CD4-positive, alpha-beta T cell treated with Interleukin-4 for 4 hours (primary cell): ENCODE results near the gene UNC13A.

Experiments used
- DNase-seq: peaks from one replicate; pipeline ENCODE4 v3.0.0-alpha.2; 2020

UNC13A gene

DNA sequence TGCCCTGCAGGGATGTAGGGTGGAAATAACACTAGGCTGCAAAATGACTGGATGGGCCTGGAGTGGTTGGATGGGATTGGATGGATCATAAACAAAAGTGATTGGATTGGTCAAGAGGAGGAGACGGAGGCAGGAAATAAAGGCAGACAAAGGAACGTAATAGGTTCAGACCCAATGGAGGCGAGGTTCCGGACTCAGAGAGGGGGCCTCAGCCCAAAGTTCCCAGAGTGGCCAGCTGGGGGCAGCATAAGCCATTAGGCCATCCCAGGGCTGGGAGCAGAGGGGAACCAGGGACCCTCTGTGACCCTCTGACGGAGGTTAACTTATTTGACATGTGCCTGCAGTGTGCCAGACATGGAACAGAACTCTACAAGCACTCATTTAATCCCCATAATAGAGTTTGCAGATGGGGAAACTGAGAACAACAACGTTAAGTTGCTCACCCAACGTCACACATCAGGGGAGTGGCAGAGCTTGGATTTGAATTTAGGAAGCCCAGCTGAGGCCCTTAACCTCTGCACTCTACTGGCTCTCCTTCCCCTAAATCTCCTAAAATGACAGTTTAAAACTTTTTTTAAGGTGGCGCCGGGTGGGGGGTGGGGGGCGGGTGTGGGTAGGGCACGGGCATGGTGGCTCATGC lies 15.8 kb upstream of the UNC13A start:
- peak; percentile 58 for DNase-seq

DNA sequence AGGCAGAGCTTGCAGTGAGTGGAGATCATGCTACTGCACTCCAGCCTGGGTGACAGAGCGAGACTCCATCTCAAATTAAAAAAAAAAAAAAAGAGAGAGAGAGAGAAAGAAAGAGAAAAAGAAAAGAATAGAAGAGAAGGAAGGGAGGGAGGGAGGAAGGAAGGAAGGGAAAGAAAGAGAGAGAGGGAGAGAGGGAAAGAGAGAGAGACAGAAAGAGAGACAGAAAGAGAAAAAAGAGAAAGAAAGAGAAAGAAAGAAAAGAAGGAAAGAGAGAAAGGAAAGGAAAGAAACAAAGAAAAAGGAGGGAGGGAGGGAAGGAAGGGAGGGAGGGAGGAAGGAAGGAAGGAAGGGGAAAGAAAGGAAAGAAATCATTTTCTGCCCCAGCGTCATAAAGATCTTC lies 7.0 kb upstream of the UNC13A start:
- DNase-seq, result no peak

DNA sequence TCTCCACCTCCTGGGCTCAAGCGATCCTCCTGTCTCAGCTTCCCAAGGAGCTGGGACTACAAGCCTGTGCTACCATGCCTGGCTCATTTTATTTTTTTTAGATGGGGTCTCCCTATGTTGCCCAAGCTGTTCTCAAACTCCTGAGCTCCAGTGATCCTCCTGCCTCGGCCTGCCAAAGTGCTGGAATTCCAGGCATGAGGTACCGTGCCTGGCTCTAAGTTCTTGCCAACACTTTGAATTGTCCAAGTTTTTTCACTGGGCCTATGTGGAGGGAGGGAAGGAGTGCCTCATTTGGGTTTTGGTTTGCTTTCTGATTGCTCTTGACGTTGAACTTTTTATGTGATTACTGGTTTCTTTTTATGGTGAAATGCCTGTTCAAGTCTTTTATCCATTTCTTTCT lies 4.4 kb upstream of the UNC13A start:
- DNase-seq, result no peak

DNA sequence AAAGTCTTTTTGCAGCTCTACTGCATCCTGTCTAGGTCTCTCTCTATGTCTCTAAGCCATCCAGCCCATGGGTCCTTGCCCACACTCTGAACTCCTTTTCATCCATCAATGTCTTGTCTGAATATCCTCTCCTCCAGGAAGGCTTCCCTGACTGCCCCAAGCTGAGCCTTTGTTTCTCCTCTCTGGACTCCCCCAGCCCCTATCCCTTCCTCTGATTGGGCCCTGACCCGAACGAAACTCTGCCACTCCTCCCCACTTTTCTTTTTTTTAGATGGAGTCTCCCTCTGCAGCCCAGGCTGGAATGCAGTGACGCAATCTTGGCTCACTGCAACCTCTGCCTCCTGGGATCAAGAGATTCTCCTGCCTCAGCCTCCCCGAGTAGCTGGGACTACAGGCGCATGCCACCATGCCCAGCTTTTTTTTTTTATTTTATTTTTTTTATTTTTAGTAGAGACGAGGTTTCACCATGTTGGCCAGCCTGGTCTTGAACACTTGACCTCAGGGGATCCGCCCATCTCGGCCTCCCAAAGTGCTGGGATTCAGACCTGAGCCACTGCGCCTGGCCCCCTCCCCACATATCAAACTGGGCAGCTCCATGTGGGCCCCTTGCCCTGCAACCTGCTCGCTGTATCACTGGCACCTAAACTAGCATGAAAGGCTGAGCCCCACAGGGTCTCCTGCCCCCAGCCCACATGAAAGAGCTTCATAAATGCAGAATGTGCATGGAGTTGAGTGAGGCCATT lies 870 bp upstream of the UNC13A start:
- no peak for DNase-seq

DNA sequence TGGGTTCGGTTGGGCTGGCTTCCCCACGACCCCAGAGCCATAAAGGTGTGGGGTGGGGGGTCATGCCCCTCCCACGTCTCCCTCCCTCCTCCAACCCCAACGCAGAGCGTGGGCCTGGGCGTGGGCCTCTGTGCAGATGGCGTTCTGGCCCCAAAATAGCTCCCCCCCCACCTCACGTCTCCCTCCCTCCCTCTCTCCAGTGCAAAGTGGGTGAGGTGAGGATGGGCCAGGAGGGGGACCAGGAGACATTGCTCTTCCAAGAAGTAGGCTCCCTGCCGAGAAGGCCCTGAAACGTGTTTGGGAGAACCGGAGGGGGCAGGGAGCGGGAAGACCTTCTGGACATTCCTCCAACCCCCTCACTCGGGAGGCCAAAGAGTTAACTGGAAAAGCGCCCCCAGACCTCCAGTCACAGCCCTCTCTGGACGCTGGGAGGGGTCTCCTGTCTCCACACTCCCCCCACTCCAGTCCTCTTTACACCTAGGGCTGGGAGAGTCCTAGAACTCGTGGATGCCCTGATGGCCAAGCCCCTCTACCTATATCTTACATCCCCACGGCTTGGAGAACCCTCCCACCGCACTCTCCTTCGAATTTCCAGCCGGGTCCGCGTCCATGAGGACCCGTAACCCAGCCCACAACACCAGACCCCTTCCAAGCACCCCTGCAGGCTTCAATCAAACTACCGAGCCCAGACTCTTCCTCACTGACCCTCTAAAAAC lies 855 bp downstream of the UNC13A start:
- DNase-seq, result no peak

DNA sequence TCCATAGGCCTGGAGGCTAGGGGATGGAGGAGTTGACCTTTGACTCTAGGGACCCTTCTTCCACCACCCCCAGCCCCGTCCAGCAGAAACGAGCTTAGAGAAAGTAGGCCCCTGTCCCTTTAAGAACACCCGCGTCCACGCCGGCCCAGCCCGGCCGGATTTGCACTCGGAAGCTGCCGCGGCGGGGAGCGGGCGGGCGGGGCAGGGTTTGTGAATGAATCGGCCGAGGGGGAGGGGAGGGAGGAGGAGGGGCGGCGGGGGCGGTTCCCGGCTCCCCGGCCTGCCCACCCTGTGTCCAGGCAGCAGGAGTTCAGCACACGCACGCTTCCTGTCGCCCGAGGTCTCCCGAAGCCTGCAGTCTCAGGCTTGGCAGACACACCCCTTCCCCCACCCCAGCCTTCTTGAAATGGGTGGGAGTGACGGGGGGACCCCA lies 1.5 kb downstream of the UNC13A start:
- no peak for DNase-seq

DNA sequence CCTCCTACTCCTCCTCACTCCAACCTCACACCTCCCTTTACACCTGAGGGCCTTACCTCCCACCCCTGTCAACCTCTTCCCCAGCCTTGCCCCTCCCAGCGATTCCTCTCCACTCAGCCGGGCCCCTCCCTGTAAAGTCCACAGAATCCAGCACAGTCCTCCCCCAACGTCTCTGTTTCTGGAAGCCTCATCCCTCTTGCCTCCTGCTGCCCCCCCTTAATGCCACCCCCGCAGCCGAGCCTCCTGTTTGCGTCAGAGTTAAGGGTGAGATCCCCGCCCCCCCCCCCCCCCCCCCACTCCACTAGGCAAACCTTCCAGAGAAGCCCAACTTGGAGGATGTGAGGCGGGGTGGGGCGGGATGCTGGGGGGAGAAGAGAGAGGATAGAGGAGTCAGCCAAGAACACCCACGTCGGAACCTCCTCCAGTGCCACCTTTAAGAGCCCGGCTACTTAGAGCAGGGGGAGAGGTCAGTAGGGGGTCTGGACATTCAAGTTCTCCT lies 2.1 kb downstream of the UNC13A start:
- no peak for DNase-seq

DNA sequence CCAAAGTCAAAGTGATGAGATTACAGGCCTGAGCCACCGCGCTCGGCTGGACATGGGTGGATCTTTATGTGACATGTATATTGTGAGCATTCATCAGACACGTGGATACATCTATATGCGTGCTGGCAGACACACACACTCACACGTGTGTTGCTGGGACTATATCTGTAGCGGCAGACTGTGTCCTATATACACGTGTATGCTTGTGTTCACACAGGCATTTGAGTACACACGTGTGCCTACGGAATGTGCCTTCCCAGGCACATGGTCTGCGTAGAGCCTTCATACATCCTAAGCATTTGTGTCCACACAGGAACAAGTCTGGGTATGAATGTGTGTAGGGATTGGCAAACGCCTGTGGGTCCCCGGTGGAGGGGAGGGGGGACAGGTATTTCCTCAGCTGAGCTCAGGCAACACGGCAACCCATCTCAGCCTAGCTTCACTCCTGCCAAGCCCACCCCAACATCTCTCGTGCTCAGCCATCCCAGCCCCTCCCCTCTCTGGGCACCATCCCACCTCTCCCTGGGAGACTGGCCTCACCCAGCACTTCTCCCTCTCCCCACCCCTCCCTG lies 2.6 kb downstream of the UNC13A start:
- DNase-seq, result no peak

DNA sequence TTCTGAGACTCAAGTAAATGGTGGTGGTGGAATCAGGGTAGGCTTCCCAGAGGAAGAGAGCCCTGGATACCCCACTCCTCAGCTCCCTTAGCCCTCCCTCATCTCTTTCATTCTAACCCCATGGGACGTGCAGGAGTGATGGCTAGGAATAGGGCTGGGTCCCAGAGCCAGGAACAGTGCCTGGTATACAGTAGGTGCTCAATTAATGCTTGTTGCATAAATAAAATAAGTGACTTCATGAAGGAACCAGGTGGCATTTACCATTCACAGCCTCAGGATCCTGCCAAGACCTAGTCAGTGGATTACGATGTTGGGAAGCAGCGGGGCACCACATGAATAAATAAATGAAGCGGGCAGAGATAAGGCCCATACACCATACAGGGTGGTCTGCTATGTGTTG lies 3.9 kb downstream of the UNC13A start:
- DNase-seq, result no peak

DNA sequence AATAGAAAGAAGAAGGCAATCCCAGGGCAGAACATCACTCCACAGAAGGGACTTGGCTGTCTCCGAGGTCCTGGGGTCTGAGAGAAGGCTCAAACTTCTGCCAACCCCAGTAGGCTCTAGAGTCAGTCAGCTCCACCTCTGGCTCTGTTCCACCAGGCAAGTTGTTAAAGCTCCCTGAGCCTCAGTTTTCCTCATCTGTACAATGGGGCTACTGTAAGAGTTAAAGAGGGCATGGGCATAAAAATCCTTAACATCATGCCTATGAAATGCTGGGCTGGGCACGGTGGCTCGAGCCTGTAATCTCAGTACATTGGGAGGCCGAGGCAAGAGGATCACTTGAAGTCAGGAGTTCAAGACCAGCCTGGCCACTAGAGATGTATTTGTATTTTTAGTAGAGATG lies 5.1 kb downstream of the UNC13A start:
- no peak for DNase-seq

DNA sequence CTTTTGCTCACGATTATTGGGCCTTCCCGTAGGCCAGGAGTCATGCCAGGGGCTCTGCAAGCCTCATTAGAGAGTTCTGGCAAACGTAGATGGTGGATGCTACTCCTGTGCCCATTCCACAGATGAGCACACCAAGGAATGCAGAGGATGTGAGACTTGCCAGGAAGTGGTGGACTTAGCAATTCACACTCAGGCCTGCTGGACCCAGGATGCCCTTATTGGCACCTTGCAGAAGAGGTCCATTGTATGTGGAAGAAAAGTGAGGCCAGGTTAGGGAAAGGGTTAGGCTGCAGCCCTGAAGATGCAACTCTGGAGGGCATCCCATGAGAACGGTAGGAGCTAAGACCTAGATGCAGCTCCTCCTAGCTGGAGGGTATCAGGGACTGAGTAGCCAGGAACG lies 5.9 kb downstream of the UNC13A start:
- no peak for DNase-seq

DNA sequence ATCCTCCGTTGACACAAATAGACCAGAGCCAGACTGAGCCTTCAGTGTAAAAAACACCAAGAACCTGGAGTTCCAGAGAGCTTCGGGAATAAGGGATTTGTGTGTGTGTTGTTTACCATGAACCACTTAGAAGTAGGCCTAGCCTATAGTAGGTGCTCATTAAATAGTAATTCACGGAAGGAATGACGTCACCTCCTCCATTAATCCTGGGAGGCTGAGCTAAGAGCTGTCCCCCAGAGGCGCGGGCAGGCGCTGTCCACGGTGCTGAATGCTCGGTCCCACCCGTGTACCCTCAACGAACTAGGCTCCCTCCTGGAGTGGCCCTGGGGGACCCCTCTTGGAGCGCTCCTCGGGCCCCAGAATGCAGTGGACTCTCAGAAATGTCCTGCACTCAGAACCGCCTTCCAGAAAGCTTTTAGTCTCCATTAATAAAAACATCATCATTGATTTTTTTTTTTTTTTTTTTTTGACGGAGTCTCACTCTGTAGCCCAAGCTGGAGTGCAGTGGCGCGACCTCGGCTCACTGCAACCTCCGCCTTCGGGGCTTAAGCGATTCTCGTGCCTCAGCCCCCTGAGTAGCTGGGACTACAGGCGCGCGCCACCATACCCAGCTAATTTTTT lies 6.5 kb downstream of the UNC13A start:
- DNase-seq, result no peak

DNA sequence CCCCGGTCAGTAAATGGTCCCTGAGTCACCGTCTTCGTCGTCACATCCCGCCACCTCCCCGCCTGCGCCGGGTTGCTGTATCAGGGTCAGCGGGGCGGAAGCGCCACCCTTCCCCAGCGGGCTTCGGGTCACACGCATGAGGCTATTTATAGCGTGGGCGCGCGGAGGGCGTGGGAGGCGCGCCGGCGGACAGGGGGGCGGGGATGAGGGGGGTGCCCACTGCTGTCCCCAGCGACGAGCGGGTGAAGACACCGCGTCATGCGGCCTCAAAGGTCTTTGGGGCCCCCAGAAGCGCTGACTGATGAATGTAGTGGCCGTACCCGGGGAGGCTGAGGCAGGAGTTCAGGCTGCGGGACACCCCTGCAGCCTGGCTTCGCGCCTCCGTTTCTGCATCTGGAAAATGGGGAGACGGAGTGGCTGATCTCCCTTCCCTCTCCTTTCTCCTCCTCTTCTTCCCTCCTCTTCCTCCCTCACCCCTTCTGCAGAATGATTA lies 7.9 kb downstream of the UNC13A start:
- peak; percentile 33 for DNase-seq

DNA sequence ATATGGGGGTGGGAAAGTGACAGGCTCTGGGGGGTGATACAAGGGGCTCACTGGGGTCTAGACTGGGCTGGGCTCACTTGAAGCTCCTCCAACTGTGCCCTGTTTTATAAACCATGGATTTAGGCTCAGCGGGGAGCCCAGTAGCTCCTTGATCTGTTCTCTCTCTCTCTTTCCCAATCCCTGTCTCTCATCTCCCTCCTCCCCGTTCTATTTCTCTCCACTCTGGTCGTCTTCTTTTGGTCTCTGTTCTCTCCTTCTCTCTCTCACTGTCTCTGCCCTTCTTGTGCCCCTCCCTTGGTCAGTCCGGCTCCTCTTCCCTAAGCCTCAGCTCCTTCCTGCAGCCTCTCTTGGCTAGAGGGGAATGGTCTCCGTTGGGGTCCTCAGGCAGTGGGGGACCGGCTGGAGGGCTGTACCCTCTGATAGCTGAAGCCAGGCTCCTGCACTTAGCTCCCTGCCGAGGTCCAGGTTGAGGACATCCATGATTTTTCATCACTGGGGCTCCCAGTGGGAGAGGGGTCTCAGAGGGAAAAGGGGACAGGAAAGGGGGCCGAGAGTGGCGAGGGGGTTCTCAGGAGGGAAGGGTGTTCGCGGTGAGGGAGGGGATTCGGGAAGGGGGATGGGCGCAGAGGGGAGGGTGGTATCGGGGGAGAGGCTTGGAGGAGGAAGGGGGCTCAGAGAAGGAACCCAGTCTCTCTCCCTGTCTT lies 8.5 kb downstream of the UNC13A start:
- no peak for DNase-seq

DNA sequence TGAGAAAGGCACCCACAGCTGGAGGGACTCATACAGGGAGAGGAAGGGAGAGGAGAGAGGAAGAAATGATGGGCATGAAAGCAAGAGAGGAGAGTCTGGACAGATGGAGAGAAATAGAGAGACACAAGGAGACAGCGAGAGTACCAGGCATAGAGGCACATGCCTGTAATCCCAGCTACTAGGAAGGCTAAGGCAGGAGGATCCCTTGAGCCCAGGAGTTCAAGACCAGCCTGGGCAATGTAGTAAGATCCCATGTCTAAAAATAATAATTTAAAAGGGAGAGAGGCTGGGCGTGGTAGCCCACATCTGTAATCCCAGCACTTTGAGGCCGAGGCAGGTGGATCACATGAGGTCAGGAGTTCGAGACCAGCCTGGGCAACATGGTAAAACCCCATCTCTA lies 9.3 kb downstream of the UNC13A start:
- DNase-seq, result no peak

DNA sequence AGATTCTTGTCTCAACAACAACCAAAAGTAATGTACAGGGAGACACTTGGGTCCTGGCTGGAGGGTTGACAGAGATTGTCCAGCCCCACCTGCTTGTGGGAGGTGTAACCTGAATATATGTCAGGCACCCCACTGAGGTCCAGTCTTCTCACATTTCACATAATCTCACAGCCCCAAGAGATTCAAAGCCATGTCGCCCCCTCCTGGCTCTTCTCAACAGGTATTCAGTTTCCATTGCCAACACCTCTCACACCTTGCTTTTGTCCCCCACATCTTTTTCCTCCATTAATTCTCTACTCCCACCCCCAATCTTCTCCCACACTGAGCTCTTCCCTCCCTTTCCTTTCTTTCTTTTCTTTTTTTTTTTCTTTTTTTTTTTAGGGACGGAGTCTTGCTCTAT lies 11.2 kb downstream of the UNC13A start:
- no peak for DNase-seq

DNA sequence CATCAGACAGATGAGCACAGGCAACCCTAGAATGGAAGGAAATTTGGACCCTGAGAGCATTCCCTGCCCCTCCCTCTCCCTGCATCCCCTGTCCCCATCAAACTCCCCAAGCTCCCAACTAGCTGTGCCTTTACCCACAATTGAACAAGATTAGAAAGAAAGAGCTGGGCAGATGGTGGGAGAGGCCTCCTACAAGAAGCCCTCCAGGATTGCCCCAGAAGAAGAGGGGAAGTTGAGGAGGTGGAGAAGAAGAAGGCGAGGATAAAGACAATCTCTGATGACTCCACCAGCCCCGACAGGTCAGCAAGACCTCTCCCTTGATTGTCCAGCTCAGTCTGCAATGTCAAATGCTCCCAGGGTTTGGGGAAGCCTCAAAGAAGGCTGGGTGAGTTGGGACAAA lies 11.9 kb downstream of the UNC13A start:
- DNase-seq, result no peak

DNA sequence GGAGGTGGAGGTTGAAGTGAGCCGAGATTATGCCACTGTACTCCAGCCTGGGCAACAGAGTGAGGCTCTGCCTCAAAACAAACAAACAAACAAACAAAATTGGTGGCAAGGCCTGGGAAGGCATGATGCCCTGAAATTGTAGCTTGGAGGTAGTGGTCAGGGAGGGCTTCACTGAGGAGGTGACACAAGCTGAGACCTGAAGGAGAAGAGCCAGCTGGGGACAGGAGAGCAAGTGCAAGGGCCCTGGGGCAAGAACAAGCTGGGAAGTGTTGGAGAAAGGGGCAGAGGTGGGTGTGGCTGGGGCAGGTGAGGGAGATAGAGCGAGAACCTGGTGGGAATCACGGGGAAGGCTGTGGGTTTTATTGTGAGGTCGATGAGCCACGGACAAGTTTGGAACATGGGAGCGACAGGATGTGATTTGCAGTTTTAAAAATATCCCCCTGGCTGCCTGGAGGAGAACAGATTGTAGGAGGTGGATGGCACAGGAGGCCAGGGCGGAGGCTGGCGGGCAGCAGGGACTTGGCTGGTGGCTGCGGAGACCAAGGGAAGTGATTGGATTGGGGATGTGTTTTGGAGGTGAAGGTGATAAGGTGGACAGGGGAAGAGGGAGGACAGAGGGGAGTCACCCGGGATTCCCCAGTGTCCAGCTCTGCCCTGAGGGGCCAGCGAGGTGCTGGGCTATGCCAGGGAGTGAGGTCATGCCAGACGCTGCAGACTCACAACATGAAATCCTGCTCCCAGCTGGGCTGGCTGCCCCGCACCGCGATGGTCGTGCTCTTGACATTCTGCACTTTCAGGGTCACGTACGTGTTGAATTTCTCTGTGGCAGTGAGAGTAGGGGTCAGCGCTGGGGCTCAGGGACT lies 14.0 kb downstream of the UNC13A start:
- DNase-seq, result no peak

DNA sequence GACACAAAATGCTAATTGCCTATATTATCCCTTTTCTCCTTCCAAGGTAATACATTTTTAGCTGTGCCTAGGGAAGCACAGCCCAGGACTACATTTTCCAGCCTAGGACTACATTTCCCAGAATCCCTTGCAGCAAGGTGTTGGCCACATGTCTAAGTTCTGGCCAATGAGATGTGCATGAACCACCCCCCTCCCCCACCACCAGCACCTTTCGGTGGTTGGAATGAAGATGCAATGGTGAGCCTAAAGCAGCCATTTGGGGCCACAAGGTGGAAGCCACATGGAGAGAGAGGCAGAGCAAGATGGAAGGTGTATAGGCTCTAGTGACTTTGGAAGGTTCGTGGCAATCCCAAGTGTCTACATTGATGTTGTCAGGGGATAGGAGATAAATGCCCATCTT lies 16.2 kb downstream of the UNC13A start:
- no peak for DNase-seq

DNA sequence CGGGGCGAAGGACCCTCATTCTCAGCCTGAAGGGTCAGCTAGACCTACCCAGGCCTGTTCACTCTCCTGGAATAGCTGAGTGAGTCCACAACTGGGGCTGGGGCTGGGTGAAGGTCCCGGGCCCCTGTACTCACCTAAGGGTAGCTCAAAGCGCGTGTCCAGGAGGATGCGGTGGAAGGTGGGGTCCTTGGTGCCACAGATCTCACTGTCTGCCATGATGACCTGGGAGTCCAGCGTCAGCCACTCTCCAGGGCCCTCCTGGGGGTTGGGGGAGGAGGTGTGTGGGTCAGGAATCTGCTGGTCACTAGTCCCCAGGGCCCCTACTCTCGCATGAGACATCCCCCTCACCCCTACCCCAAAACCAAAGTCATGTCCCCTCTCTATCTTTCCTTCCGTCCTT lies 18.7 kb downstream of the UNC13A start:
- no peak for DNase-seq

DNA sequence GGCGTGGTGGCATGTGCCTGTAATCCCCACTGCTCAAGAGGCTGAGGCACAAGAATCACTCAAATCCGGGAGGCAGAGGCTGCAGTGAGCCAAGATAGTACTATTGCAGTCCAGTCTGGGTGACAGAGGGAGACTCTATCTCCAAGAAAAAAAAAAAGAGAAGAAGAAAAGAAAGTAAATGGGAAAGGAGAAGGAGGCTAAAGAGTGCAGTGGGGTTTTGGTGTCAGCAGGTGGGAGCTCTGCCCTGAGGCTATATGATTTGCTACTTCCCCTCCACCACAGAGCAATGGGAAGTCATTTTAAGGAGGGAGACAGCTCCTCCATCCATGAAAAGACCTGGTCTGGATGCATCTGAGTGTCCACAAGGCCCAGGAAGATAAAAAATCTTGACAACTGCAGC lies 23.1 kb downstream of the UNC13A start:
- DNase-seq, result no peak
